Stimulated activated naive B cell treated with anti-CD40 and anti-IgM and Interleukin-4, amounts not matched to agents 10 μg/mL and 1 μg/mL and 100 μg/mL, for 72 hours (primary cell): ENCODE measurements around the gene CCDC127.
A peak's percentile ranks its signal among the peaks of the same experiment; 100 is the strongest.
"Not testable (repeated sequence)": the region's sequence is repeated elsewhere in the genome, so short reads cannot be mapped to it uniquely, and the experiment has no call there.

ENCODE experiments used
- ATAC-seq, 2 donors: fragments of 150-1000 bp; cut with Tn5 transposase; replicated peaks; 2 replicates each; pipeline ENCODE4 v1.10.0; 2021; ENCODE audit warnings: moderate library complexity in 1 of 2
- DNase-seq: peaks from one replicate; pipeline ENCODE4 v3.0.0; 2021
- H3K27ac Mint-ChIP-seq: one replicate; pipeline ENCODE4 v1.8.0; 2022; ENCODE audit warnings: mild to moderate bottlenecking, mixed read lengths
- H3K27me3 Mint-ChIP-seq, 2 donors: one replicate each; pipeline ENCODE4 v1.8.0; 2022; ENCODE audit warnings: mixed read lengths in 2 of 2
- H3K36me3 Mint-ChIP-seq, 2 donors: one replicate each; pipeline ENCODE4 v1.8.0; 2022; ENCODE audit warnings: mixed read lengths in 2 of 2, mild to moderate bottlenecking in 1 of 2
- H3K4me1 Mint-ChIP-seq, 2 donors: one replicate each; pipeline ENCODE4 v1.8.0; 2022; ENCODE audit warnings: mixed read lengths in 2 of 2, mild to moderate bottlenecking in 1 of 2
- H3K4me3 Mint-ChIP-seq, 2 donors: one replicate each; pipeline ENCODE4 v1.8.0; 2022; ENCODE audit warnings: mild to moderate bottlenecking in 2 of 2, mixed read lengths in 2 of 2, moderate library complexity in 1 of 2
- H3K9me3 Mint-ChIP-seq, 2 donors: one replicate each; pipeline ENCODE4 v1.8.0; 2022; ENCODE audit warnings: mixed read lengths in 2 of 2, mild to moderate bottlenecking in 1 of 2

The CCDC127 gene

GRCh38 chr5:204001-204400 lies 14.0 kb downstream of the CCDC127 start:
- Mint-ChIP-seq H3K27ac (no peak overlapping the region), H3K4me3 (no peak overlapping the region), H3K36me3 (peaks cover 39 to 68% of the 10 kb centered on the region in 2 donors), H3K9me3 (no peaks in the 10 kb centered on the region), H3K4me1 (peaks cover 15 to 23% of the 10 kb centered on the region in 2 donors), H3K27me3 (no peaks in the 10 kb centered on the region)
- ATAC-seq: no peak
- DNase-seq: no peak

GRCh38 chr5:203246-203930 lies 14.6 kb downstream of the CCDC127 start:
- no peak overlapping the region for H3K27ac Mint-ChIP-seq
- H3K36me3 Mint-ChIP-seq: peaks cover 39 to 71% of the 10 kb centered on the region in 2 donors
- H3K4me3 Mint-ChIP-seq: no peak overlapping the region
- H3K4me1 Mint-ChIP-seq: peaks cover 15 to 21% of the 10 kb centered on the region in 2 donors
- ATAC-seq: no peak
- H3K9me3 Mint-ChIP-seq: no peaks in the 10 kb centered on the region
- no peak for DNase-seq
- H3K27me3 Mint-ChIP-seq: no peaks in the 10 kb centered on the region

- no peak overlapping the region for H3K27ac Mint-ChIP-seq
- peaks cover 12 to 15% of the 10 kb centered on the region in 2 donors for H3K4me1 Mint-ChIP-seq
- no peak for DNase-seq
- no peaks in the 10 kb centered on the region for H3K27me3 Mint-ChIP-seq
- peaks cover 27 to 55% of the 10 kb centered on the region in 2 donors for H3K36me3 Mint-ChIP-seq
- H3K4me3 Mint-ChIP-seq: no peak overlapping the region
- no peaks in the 10 kb centered on the region for H3K9me3 Mint-ChIP-seq
- ATAC-seq: no peak
These were observed 16.3 kb downstream of the CCDC127 start for GRCh38 chr5:201672-202071.

GRCh38 chr5:200985-201384 lies 17.0 kb downstream of the CCDC127 start:
- Mint-ChIP-seq H3K27me3 (no peaks in the 10 kb centered on the region), H3K4me3 (no peak overlapping the region), H3K27ac (no peak overlapping the region), H3K4me1 (peaks cover 12 to 15% of the 10 kb centered on the region in 2 donors), H3K36me3 (peaks cover 25 to 48% of the 10 kb centered on the region in 2 donors), H3K9me3 (no peaks in the 10 kb centered on the region)
- ATAC-seq (peak; percentile 31 to 39), DNase-seq (no peak)

- peak overlapping the region in 1 of 2 donors; percentile 28 for H3K4me3 Mint-ChIP-seq
- no peak overlapping the region for H3K27ac Mint-ChIP-seq
- H3K9me3 Mint-ChIP-seq: no peaks in the 10 kb centered on the region
- H3K4me1 Mint-ChIP-seq: peaks cover 15 to 22% of the 10 kb centered on the region in 2 donors
- ATAC-seq: no peak
- H3K27me3 Mint-ChIP-seq: no peaks in the 10 kb centered on the region
- DNase-seq: no peak
- peaks cover 16 to 39% of the 10 kb centered on the region in 2 donors for H3K36me3 Mint-ChIP-seq
These were observed 17.9 kb downstream of the CCDC127 start for GRCh38 chr5:199950-200645.

- Mint-ChIP-seq H3K27ac (no peak overlapping the region), H3K27me3 (no peaks in the 10 kb centered on the region), H3K4me1 (peaks cover 15 to 24% of the 10 kb centered on the region in 2 donors), H3K36me3 (peaks cover 9 to 32% of the 10 kb centered on the region in 2 donors), H3K9me3 (no peaks in the 10 kb centered on the region), H3K4me3 (no peak overlapping the region)
- no peak for ATAC-seq
- no peak for DNase-seq
These were observed 18.6 kb downstream of the CCDC127 start for GRCh38 chr5:199197-199949.

- Mint-ChIP-seq H3K36me3 (peaks cover 6 to 26% of the 10 kb centered on the region in 2 donors), H3K4me3 (no peak overlapping the region), H3K9me3 (no peaks in the 10 kb centered on the region), H3K27me3 (no peaks in the 10 kb centered on the region), H3K27ac (no peak overlapping the region), H3K4me1 (peaks cover 15 to 24% of the 10 kb centered on the region in 2 donors)
- DNase-seq (no peak), ATAC-seq (no peak)
These were observed 19.3 kb downstream of the CCDC127 start for GRCh38 chr5:198516-199196.

GRCh38 chr5:197892-198489 lies 20.0 kb downstream of the CCDC127 start:
- Mint-ChIP-seq H3K4me3 (no peak overlapping the region), H3K9me3 (no peaks in the 10 kb centered on the region)

GRCh38 chr5:197031-197430 lies 20.9 kb downstream of the CCDC127 start:
- not testable (repeated sequence) for H3K27me3 Mint-ChIP-seq, H3K4me3 Mint-ChIP-seq, ATAC-seq, H3K9me3 Mint-ChIP-seq, DNase-seq, H3K27ac Mint-ChIP-seq
- peaks cover 18 to 26% of the 10 kb centered on the region in 2 donors for H3K4me1 Mint-ChIP-seq
- H3K36me3 Mint-ChIP-seq: peaks cover 0 to 13% of the 10 kb centered on the region in 2 donors

More at GRCh38 chr5:197892-198489, 20.0 kb downstream of the CCDC127 start:
- Mint-ChIP-seq H3K27ac (peak overlapping the region; percentile 47), H3K36me3 (peaks cover 3 to 21% of the 10 kb centered on the region in 2 donors), H3K4me1 (peaks cover 15 to 24% of the 10 kb centered on the region in 2 donors), H3K27me3 (no peaks in the 10 kb centered on the region)
- DNase-seq (no peak), ATAC-seq (no peak)

GRCh38 chr5:196350-196749 lies 21.6 kb downstream of the CCDC127 start:
- Mint-ChIP-seq H3K9me3 (no peaks in the 10 kb centered on the region), H3K4me1 (peaks cover 14 to 20% of the 10 kb centered on the region in 2 donors), H3K4me3 (no peak overlapping the region), H3K27ac (no peak overlapping the region), H3K27me3 (peaks cover 9% of the 10 kb centered on the region in 2 donors), H3K36me3 (peaks cover 0 to 10% of the 10 kb centered on the region in 2 donors)
- ATAC-seq: no peak
- no peak for DNase-seq

- Mint-ChIP-seq H3K4me3 (no peak overlapping the region), H3K9me3 (no peaks in the 10 kb centered on the region), H3K27ac (no peak overlapping the region), H3K4me1 (peaks cover 13 to 19% of the 10 kb centered on the region in 2 donors), H3K27me3 (peaks cover 9 to 12% of the 10 kb centered on the region in 2 donors), H3K36me3 (peaks cover 0 to 10% of the 10 kb centered on the region in 2 donors)
- ATAC-seq (no peak), DNase-seq (no peak)
These were observed 22.4 kb downstream of the CCDC127 start for GRCh38 chr5:195401-196160.

GRCh38 chr5:194603-195209 lies 23.2 kb downstream of the CCDC127 start:
- Mint-ChIP-seq H3K4me3 (no peak overlapping the region), H3K9me3 (no peaks in the 10 kb centered on the region), H3K4me1 (peaks cover 15 to 25% of the 10 kb centered on the region in 2 donors), H3K27me3 (peaks cover 16 to 17% of the 10 kb centered on the region in 2 donors), H3K36me3 (peaks cover 0 to 8% of the 10 kb centered on the region in 2 donors), H3K27ac (no peak overlapping the region)
- DNase-seq (no peak), ATAC-seq (no peak)

- DNase-seq (no peak), ATAC-seq (no peak)
- Mint-ChIP-seq H3K4me1 (peaks cover 15 to 26% of the 10 kb centered on the region in 2 donors), H3K4me3 (no peak overlapping the region), H3K27ac (no peak overlapping the region), H3K27me3 (peaks cover 16 to 17% of the 10 kb centered on the region in 2 donors), H3K36me3 (peaks cover 0 to 4% of the 10 kb centered on the region in 2 donors), H3K9me3 (no peaks in the 10 kb centered on the region)
These were observed 23.9 kb downstream of the CCDC127 start for GRCh38 chr5:194102-194501.
